ENCODE data around the gene SLC25A44.
"Not testable (repeated sequence)": the region's sequence is repeated elsewhere in the genome, so short reads cannot be mapped to it uniquely, and the experiment has no call there.

SLC25A44 gene

DNA sequence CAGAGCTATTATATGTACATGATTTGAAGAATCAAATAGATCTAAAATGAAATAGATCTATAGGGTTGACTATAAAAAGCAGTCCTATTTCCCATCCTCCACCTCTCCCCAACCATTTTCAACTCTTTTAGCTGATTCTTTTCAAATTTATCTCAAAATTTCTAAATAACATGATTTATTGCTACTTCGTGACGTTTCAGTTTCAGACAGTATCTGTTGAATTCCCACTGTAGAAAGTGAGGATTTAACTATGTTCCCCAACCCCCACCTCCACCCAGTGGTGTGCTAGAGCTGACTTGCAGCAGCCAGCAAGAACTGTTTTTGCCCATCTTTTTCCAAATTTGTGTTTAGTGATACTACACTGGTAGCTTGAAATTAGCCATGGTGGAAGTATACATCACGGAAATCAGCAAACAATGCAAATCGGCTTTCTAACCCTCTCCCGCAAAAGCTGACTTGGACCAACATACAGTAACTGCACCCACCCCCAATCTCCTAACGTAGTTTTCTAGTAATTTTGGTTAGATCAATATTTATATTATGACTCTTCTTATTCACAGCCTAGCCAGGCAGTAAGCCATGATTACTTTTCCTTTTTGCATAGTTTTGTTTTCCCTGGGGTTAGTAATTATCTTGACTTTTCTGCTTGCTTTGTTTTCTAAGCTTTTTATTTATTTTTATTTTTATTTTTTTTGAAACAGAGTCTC lies 29.6 kb upstream of the SLC25A44 start:
- DNase-seq = no peak

DNA sequence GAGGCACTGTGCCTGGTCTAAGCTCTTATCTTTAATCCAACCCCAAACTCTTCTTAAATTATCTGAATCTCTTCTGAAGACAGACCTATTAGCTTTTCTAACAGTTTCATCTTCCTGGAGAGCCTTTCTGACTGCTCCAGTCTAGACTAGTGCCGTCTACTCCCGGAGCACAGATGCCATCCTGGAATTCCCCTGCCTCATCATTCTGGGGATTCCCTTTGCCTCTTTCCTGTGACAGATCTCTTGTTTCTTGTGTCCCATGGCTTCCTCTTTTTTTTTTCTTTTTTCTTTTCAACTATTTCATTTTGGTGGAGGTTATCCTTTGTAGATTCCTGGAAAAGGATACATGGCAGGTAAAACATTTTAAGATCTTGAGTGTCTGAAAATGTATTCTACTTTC lies 28.8 kb upstream of the SLC25A44 start:
- no peak for DNase-seq

GRCh38 chr1:156167536-156167935 lies 26.4 kb upstream of the SLC25A44 start:
- DNase-seq = no peak

DNA sequence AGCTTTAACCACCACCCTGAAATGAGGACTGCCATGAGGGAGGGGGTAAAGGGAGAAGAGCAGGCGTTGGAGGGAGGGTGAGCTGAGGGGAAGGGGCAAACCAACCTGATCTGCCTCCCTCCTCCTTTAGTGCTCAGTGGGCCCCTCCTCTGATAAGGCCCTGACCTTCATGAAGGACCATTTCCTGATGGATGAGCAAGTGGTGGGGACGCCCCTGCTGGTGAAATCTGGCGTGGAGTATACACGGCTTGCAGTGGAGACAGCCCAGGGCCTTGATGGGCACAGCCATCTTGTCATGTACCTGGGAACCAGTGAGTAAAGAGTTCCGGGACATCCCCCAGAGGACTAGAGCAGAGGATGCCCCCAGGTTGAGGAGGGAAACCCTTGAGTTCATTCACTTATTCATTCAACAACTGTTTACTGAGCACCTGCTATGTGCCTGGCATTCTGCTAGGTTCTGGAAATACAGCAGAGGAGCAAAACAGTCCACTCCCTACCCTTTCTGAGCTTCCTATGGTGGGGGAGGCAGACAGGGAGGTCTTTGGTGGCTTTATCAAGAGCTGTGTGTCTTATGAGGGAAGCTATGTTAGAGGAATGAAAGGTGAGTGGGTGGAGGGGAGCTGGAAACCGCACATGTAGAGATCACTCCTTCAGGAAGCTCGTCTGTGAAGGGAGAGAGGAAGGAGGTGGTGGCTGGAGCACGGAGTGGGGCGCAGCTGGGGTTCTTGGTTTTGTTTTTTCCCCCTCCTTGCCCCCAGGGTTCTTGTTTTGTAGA lies 21.0 kb upstream of the SLC25A44 start:
- DNase-seq = no peak

DNA sequence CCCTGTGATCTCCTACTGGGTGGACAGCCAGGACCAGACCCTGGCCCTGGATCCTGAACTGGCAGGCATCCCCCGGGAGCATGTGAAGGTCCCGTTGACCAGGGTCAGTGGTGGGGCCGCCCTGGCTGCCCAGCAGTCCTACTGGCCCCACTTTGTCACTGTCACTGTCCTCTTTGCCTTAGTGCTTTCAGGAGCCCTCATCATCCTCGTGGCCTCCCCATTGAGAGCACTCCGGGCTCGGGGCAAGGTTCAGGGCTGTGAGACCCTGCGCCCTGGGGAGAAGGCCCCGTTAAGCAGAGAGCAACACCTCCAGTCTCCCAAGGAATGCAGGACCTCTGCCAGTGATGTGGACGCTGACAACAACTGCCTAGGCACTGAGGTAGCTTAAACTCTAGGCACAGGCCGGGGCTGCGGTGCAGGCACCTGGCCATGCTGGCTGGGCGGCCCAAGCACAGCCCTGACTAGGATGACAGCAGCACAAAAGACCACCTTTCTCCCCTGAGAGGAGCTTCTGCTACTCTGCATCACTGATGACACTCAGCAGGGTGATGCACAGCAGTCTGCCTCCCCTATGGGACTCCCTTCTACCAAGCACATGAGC lies 17.2 kb upstream of the SLC25A44 start:
- no peak for DNase-seq

GRCh38 chr1:156177919-156178654 lies 15.8 kb upstream of the SLC25A44 start:
- no peak for DNase-seq

GRCh38 chr1:156180471-156180870 lies 13.4 kb upstream of the SLC25A44 start:
- no peak for DNase-seq

DNA sequence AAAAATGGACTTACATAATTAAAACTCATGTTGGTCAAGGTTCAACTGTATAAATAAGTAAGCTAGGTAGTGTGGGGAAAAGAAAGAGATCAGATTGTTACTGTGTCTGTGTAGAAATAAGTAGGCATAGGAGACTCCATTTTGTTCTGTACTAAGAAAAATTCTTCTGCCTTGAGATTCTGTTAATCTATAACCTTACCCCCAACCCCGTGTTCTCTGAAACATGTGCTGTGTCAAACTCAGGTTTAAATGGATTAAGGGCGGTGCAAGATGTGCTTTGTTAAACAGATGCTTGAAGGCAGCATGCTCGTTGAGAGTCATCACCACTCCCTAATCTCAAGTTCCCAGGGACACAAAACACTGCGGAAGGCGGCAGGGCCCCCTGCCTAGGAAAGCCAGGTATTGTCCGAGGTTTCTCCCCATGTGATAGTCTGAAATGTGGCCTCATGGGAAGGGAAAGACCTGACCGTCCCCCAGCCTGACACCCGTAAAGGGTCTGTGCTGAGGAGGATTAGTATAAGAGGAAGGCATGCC lies 12.4 kb upstream of the SLC25A44 start:
- DNase-seq = not testable (repeated sequence)

- not testable (repeated sequence) for DNase-seq
Measured at GRCh38 chr1:156182010-156182779, 11.7 kb upstream of the SLC25A44 start.

GRCh38 chr1:156186347-156187177 lies 7.3 kb upstream of the SLC25A44 start:
- DNase-seq = not testable (repeated sequence)

- not testable (repeated sequence) for DNase-seq
Measured at GRCh38 chr1:156190265-156190664, 3.6 kb upstream of the SLC25A44 start.

GRCh38 chr1:156191292-156191964 lies 2.5 kb upstream of the SLC25A44 start:
- no peak for DNase-seq

GRCh38 chr1:156193208-156193487 lies 756 bp upstream of the SLC25A44 start:
- no peak for DNase-seq

DNA sequence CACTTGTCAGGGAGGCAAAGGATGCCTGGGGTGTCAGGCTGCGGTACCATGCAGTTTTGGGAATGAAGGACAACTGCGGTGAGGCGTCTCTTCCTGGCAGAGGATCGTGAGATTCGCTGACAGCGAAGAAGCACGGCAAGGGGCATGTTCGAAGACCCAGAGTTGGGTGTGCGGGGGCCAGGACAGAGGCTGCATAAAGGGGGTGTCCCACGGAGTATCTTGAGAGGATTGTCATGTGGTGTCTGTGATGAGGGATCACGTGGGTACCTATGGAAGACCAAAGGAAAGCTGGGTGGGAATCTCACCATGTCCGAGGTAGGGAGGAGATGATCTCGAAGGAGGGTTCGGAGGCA lies 372 bp downstream of the SLC25A44 start:
- DNase-seq = no peak

GRCh38 chr1:156195853-156196252 lies 1.9 kb downstream of the SLC25A44 start:
- DNase-seq = no peak

GRCh38 chr1:156196445-156196844 lies 2.5 kb downstream of the SLC25A44 start:
- no peak for DNase-seq

GRCh38 chr1:156198831-156199349 lies 5.0 kb downstream of the SLC25A44 start:
- peak; percentile 64 for DNase-seq

DNA sequence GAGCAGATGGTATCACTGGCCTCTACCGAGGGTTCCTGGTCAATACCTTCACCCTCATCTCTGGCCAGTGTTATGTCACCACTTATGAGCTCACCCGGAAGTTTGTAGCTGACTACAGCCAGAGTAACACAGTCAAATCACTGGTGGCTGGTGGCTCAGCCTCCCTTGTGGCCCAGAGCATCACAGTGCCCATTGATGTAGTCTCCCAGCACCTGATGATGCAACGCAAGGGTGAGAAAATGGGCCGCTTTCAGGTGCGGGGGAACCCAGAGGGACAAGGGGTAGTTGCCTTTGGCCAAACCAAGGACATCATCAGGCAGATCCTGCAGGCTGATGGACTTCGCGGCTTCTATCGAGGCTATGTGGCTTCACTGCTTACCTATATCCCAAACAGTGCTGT lies 6.1 kb downstream of the SLC25A44 start:
- peak; percentile 57 for DNase-seq

DNA sequence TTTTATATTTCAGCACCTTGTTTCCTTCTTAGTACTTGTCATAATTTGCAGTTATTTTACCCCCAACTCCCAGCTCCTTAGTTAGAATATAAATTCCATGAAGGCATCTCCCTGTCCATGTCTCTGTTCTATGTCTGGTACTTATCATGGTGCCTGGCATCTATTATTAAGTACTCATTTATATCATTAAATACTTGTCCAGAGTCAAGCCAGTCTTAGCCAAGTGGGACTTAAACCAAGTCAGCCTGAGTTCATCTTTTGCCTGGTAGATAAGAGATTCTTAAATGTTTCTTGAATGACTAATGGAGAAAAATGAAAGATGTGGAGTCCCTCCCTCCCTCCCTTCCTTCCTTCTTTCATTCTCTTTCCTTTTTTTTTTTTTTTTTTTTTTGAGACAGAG lies 9.4 kb downstream of the SLC25A44 start:
- no peak for DNase-seq

GRCh38 chr1:156204686-156205085 lies 10.8 kb downstream of the SLC25A44 start:
- no peak for DNase-seq

DNA sequence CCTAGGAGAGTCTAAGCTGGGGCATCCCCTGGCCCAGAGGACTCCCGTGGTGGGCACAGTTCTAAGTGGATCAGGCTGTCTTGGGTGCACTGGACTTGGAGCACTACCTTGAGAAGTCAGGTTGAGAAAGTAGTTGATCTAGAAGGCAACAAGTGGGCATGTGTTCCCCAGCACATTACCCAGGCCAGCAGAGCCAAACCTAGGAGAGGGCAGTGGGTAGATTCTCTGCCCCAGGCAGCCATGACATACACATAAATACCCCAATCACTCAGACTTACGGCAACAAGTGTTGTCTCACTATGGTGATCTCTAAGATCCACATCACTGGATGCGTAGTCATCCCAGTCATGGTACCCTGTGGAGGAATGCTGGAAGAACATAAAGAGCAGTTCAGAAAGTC lies 17.3 kb downstream of the SLC25A44 start:
- DNase-seq = no peak

Data from activated effector memory CD4-positive, alpha-beta T cell treated with anti-CD3 and anti-CD28 coated beads, Interleukin-2, amount 50 U/mL, for 16 hours (primary cell).